ENCODE results near the gene ATP5PD. TPM values are rescaled to one million over a fixed set of nuclear protein-coding genes. Genes with fewer than 3 reads are reported as not detected.
"Not testable (repeated sequence)": the region's sequence is repeated elsewhere in the genome, so short reads cannot be mapped to it uniquely, and the experiment has no call there.

The ATP5PD gene
- total RNA-seq, 1 experiment from 2014 or later: 413 TPM

DNA sequence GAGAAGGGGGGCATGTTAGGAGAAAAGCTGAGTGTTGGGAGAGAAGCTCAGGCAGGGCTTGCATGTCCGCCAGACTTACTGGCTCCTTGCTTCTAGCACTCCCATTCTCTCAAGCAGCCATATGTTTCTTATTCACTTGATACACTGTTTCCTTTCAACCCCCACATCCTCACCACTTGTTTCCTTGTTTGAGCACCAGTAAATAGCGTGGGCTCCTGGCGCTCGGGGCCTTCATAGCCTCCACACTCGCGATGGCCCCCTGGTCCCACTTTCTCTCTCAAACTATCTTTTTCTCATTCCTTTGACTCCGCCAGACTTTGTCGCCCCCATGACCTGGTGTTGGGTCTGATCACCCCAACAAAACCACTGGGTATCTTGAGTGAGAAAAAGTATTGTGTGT, 16.6 kb downstream of the ATP5PD start:
- POLR2A ChIA-PET: no interaction called here
- no peak for TF ChIP-seq SIN3A (IDR thresholded peaks at IDR 0.05; ENCODE audit: borderline replicate concordance, insufficient read depth, low read depth, low read length)
- TF ChIP-seq, protein P1, sequence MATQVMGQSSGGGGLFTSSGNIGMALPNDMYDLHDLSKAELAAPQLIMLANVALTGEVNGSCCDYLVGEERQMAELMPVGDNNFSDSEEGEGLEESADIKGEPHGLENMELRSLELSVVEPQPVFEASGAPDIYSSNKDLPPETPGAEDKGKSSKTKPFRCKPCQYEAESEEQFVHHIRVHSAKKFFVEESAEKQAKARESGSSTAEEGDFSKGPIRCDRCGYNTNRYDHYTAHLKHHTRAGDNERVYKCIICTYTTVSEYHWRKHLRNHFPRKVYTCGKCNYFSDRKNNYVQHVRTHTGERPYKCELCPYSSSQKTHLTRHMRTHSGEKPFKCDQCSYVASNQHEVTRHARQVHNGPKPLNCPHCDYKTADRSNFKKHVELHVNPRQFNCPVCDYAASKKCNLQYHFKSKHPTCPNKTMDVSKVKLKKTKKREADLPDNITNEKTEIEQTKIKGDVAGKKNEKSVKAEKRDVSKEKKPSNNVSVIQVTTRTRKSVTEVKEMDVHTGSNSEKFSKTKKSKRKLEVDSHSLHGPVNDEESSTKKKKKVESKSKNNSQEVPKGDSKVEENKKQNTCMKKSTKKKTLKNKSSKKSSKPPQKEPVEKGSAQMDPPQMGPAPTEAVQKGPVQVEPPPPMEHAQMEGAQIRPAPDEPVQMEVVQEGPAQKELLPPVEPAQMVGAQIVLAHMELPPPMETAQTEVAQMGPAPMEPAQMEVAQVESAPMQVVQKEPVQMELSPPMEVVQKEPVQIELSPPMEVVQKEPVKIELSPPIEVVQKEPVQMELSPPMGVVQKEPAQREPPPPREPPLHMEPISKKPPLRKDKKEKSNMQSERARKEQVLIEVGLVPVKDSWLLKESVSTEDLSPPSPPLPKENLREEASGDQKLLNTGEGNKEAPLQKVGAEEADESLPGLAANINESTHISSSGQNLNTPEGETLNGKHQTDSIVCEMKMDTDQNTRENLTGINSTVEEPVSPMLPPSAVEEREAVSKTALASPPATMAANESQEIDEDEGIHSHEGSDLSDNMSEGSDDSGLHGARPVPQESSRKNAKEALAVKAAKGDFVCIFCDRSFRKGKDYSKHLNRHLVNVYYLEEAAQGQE (IDR thresholded peaks at IDR 0.05; ENCODE audit: insufficient read depth in 1 of 2, low read depth in 2 of 2, low read length in 1 of 2): no peak
- no peak for TF ChIP-seq POLR2AphosphoS5 (IDR thresholded peaks at IDR 0.05; ENCODE audit: low read depth, low read length)
- TF ChIP-seq, protein P2, sequence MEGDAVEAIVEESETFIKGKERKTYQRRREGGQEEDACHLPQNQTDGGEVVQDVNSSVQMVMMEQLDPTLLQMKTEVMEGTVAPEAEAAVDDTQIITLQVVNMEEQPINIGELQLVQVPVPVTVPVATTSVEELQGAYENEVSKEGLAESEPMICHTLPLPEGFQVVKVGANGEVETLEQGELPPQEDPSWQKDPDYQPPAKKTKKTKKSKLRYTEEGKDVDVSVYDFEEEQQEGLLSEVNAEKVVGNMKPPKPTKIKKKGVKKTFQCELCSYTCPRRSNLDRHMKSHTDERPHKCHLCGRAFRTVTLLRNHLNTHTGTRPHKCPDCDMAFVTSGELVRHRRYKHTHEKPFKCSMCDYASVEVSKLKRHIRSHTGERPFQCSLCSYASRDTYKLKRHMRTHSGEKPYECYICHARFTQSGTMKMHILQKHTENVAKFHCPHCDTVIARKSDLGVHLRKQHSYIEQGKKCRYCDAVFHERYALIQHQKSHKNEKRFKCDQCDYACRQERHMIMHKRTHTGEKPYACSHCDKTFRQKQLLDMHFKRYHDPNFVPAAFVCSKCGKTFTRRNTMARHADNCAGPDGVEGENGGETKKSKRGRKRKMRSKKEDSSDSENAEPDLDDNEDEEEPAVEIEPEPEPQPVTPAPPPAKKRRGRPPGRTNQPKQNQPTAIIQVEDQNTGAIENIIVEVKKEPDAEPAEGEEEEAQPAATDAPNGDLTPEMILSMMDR (IDR thresholded peaks at IDR 0.05): no peak
- H3K27me3 ChIP-seq (ENCODE audit: control insufficient read depth, insufficient read depth, low read length): no peaks in the 10 kb centered on the region
- ATAC-seq: no peak
- no peak overlapping the region for H3K4me3 ChIP-seq (ENCODE audit: low read depth in 2 of 2, low read length in 2 of 2)
- no peaks in the 10 kb centered on the region for H3K9me3 ChIP-seq (ENCODE audit: control insufficient read depth, insufficient read depth, low read depth, low read length)
- 0 out of 2 replicates have a peak, but pooled peaks cover 3% of the 10 kb centered on the region for H3K4me1 ChIP-seq (ENCODE audit: control insufficient read depth, insufficient read depth, low read length)
- CTCF ChIA-PET: interaction anchor here (0.6 to 1.2 kb wide), 2 partner anchors 68 to 75 kb away, joined by 4 read pairs; no protein-coding TSS in a partner anchor
- intact Hi-C loops (cut with micrococcal nuclease; ENCODE audit: unreplicated experiment): no loop called here
- DNase-seq (ENCODE audit: low read depth, low spot score): no peak
- no peaks in the 10 kb centered on the region for H3K36me3 ChIP-seq (ENCODE audit: control insufficient read depth, insufficient read depth, low read length)
- no peak overlapping the region for H3K27ac ChIP-seq (ENCODE audit: low read length)
- in situ Hi-C loops (cut with HindIII; ENCODE audit: low pct_unique_long_range_greater_than_20kb, low sequenced_read_pairs): no loop called here
- BruUV-seq (replicated peaks): no TSS peak

DNA sequence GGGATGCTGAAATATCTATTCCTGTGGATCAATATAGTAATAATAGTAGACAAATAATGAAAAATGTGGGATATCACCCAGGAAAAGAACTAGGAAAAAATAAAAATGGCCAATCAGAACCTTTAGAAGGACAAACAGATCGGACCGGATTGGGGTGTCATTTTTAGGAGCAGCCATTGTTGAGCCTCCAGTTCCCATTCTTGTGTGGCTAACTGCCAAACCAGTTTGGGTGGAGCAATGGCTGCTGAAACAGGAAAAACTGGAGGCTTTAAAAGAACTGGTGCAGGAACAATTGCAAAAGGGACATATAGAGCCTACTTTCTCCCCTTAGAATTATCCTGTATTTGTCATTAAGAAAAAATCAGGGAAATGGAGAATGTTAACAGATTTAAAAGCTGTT, 20.1 kb downstream of the ATP5PD start:
- H3K9me3 ChIP-seq (ENCODE audit: control insufficient read depth, insufficient read depth, low read depth, low read length); H3K27me3 ChIP-seq (ENCODE audit: control insufficient read depth, insufficient read depth, low read length); intact Hi-C loops (cut with micrococcal nuclease; ENCODE audit: unreplicated experiment); H3K27ac ChIP-seq (ENCODE audit: low read length); CTCF ChIA-PET; H3K36me3 ChIP-seq (ENCODE audit: control insufficient read depth, insufficient read depth, low read length); DNase-seq (ENCODE audit: low read depth, low spot score); H3K4me3 ChIP-seq (ENCODE audit: low read depth in 2 of 2, low read length in 2 of 2); H3K4me1 ChIP-seq (ENCODE audit: control insufficient read depth, insufficient read depth, low read length); in situ Hi-C loops (cut with HindIII; ENCODE audit: low pct_unique_long_range_greater_than_20kb, low sequenced_read_pairs); ATAC-seq; POLR2A ChIA-PET; BruUV-seq (replicated peaks): not testable (repeated sequence)

DNA sequence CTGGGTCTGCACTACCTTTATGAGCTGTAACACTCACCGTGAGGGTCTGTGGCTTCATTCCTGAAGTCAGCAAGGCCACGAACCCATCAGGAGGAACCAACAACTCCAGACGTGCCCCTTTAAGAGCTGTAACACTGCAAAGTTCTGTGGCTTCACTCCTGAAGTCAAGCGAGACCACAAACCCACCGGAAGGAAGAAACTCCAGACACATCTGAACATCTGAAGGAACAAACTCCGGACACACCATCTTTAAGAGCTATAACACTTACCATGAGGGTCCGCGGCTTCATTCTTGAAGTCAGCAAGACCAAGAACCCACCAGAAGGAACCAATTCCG, 21.4 kb downstream of the ATP5PD start:
- H3K27me3 ChIP-seq (ENCODE audit: control insufficient read depth, insufficient read depth, low read length); H3K36me3 ChIP-seq (ENCODE audit: control insufficient read depth, insufficient read depth, low read length); H3K4me1 ChIP-seq (ENCODE audit: control insufficient read depth, insufficient read depth, low read length); H3K4me3 ChIP-seq (ENCODE audit: low read depth in 2 of 2, low read length in 2 of 2); H3K27ac ChIP-seq (ENCODE audit: low read length); DNase-seq (ENCODE audit: low read depth, low spot score); H3K9me3 ChIP-seq (ENCODE audit: control insufficient read depth, insufficient read depth, low read depth, low read length); BruUV-seq (replicated peaks); intact Hi-C loops (cut with micrococcal nuclease; ENCODE audit: unreplicated experiment); in situ Hi-C loops (cut with HindIII; ENCODE audit: low pct_unique_long_range_greater_than_20kb, low sequenced_read_pairs); ATAC-seq; POLR2A ChIA-PET: not testable (repeated sequence)
- CTCF ChIA-PET: interaction anchor here (1.6 kb wide), 1 partner anchor 13 kb away, joined by 4 read pairs; the partner anchor contains the start of gene MRPL58

Measured in Panc1 (cell line).